Testis (tissue), 2 donors: ENCODE data around the gene PHEX.

Source experiments
- POLR2A ChIP-seq: fragments of 450-650 bp; IDR thresholded peaks from one replicate; pipeline ENCODE4 v1.6.1; 2017; ENCODE audit warnings: antibody characterized with exemption, mild to moderate bottlenecking, moderate library complexity
- TF ChIP-seq, protein P1 (sequence below), 3 experiments: fragments of 450-650 bp in 2 of 3; fragments of 200-600 bp in 1 of 3; sonication (generic) in 1 of 3; IDR thresholded peaks; one replicate each; pipeline ENCODE4 v1.5.1; 2016 to 2019; ENCODE audit warnings: antibody characterized with exemption in 3 of 3, mild to moderate bottlenecking in 2 of 3, moderate library complexity in 1 of 3

DNA sequence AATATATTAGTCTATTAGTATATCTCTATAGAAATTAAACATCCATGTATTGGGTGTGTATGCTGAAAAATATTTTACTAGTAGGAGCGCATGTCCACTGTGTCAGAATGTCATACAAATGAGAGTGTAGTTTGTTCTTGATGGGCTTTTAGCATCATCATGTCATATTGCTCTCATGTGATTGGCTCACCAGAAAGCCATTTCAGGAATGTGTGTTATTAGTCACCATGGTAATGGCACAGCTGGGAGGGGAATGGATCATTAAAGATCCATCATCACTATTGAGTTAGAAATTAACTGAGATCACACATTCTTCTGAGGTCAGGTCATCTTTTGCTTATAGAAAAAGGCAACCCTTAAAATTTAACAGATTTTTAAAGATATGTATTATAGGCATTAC, 77.3 kb downstream of the PHEX start:
- TF ChIP-seq, protein P1, sequence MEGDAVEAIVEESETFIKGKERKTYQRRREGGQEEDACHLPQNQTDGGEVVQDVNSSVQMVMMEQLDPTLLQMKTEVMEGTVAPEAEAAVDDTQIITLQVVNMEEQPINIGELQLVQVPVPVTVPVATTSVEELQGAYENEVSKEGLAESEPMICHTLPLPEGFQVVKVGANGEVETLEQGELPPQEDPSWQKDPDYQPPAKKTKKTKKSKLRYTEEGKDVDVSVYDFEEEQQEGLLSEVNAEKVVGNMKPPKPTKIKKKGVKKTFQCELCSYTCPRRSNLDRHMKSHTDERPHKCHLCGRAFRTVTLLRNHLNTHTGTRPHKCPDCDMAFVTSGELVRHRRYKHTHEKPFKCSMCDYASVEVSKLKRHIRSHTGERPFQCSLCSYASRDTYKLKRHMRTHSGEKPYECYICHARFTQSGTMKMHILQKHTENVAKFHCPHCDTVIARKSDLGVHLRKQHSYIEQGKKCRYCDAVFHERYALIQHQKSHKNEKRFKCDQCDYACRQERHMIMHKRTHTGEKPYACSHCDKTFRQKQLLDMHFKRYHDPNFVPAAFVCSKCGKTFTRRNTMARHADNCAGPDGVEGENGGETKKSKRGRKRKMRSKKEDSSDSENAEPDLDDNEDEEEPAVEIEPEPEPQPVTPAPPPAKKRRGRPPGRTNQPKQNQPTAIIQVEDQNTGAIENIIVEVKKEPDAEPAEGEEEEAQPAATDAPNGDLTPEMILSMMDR (IDR thresholded peaks at IDR 0.05): no peak
- TF ChIP-seq POLR2A: no peak
